B cell (primary cell): ENCODE measurements around the gene PPOX. TPM values are rescaled to one million over a fixed set of nuclear protein-coding genes. Genes with fewer than 3 reads are reported as not detected.

Experiments used
- ATAC-seq: fragments of 200-7000 bp; cut with Tn5 transposase; one replicate; pipeline ENCODE4 v1.10.0; 2021; ENCODE audit warnings: low read depth, mild to moderate bottlenecking, moderate number of reproducible peaks, moderate library complexity
- CTCF ChIA-PET: fragments of 350-600 bp; sonication (Branson Sonifier 250); formaldehyde crosslinking; loops from one replicate; lab custom pipeline; 2021; ENCODE audit warnings: antibody characterized with exemption, inconsistent platforms; lab: Charles Lee
- POLR2A ChIA-PET: fragments of 350-600 bp; sonication (Branson Sonifier 250); formaldehyde crosslinking; loops from one replicate; lab custom pipeline; 2021; ENCODE audit warnings: antibody characterized with exemption; lab: Charles Lee
- DNase-seq: peaks from one replicate; pipeline ENCODE4 v3.0.0; 2013
- H2AFZ ChIP-seq: 2 replicates; pipeline ENCODE4 v1.6.1; 2012; ENCODE audit warnings: mild to moderate bottlenecking, low read depth, low read length; ENCODE audit not compliant: insufficient read depth, poor library complexity, severe bottlenecking
- H3K27ac ChIP-seq, 2 donors: 1 replicate in 1 of 2; 2 replicates in 1 of 2; pipeline ENCODE4 v1.5.1; 2012 to 2013; ENCODE audit warnings: low read length in 2 of 2, mild to moderate bottlenecking in 2 of 2, moderate library complexity in 1 of 2
- H3K27me3 ChIP-seq, 4 experiments: fragments of 200-600 bp in 1 of 4; sonication (generic) in 1 of 4; replicated peaks in 1 of 4; 1 replicate in 2 of 4; 2 replicates in 2 of 4; pipeline versions ENCODE4 v1.6.1 to v1.7.0; 2013 to 2016; ENCODE audit warnings: low read length in 3 of 4, mild to moderate bottlenecking in 2 of 4, mixed read lengths in 1 of 4, moderate library complexity in 1 of 4; ENCODE audit not compliant: insufficient read depth in 4 of 4, control insufficient read depth in 3 of 4; ENCODE audit errors: control extremely low read depth in 1 of 4
- H3K36me3 ChIP-seq, 2 experiments: replicated peaks in 1 of 2; 1 replicate in 1 of 2; 2 replicates in 1 of 2; pipeline versions ENCODE4 v1.6.1 to v1.7.1; 2013; ENCODE audit warnings: low read length in 1 of 2; ENCODE audit not compliant: insufficient read depth in 2 of 2, control insufficient read depth in 1 of 2; ENCODE audit errors: control extremely low read depth in 1 of 2, extremely low read depth in 1 of 2
- H3K4me1 ChIP-seq, 2 donors: fragments of 200-600 bp in 1 of 2; sonication (generic) in 1 of 2; 1 replicate in 1 of 2; 2 replicates in 1 of 2; pipeline versions ENCODE4 v1.5.1 to v1.6.1; 2013 to 2017; ENCODE audit warnings: low read length in 2 of 2; ENCODE audit not compliant: control insufficient read depth in 2 of 2, insufficient read depth in 2 of 2
- H3K4me2 ChIP-seq: replicated peaks from 2 replicates; pipeline ENCODE3; 2012; ENCODE audit warnings: mild to moderate bottlenecking, low read depth, low read length; ENCODE audit not compliant: poor library complexity, severe bottlenecking
- H3K4me3 ChIP-seq, 5 experiments: fragments of 200-600 bp in 1 of 5; sonication (generic) in 1 of 5; 1 replicate in 3 of 5; 2 replicates in 2 of 5; pipeline versions ENCODE4 v1.5.1 to v1.7.0; 2011 to 2016; ENCODE audit warnings: low read length in 4 of 5, mild to moderate bottlenecking in 4 of 5, low read depth in 2 of 5, control low read depth in 1 of 5, moderate library complexity in 1 of 5; ENCODE audit not compliant: insufficient read depth in 1 of 5; ENCODE audit errors: control extremely low read depth in 1 of 5, extremely low read depth in 1 of 5
- H3K79me2 ChIP-seq: fragments of 200-600 bp; sonication (generic); one replicate; pipeline ENCODE4 v1.6.0; 2016; ENCODE audit warnings: low read length; ENCODE audit not compliant: control insufficient read depth, insufficient read depth
- H3K9ac ChIP-seq: fragments of 200-600 bp; sonication (generic); 2 replicates; pipeline ENCODE4 v1.6.1; 2017; ENCODE audit warnings: mild to moderate bottlenecking, low read length, moderate library complexity
- H3K9me3 ChIP-seq, 3 donors: one replicate each; pipeline versions ENCODE4 v1.6.1 to v1.7.1; 2013; ENCODE audit warnings: low read length in 2 of 3; ENCODE audit not compliant: control insufficient read depth in 2 of 3, insufficient read depth in 1 of 3; ENCODE audit errors: control extremely low read depth in 1 of 3
- H4K20me1 ChIP-seq: 2 replicates; pipeline ENCODE4 v1.6.0; 2012; ENCODE audit warnings: mild to moderate bottlenecking, low read length; ENCODE audit not compliant: insufficient read depth, control insufficient read depth, poor library complexity, severe bottlenecking
- H3K27ac Mint-ChIP-seq: one replicate; pipeline ENCODE4 v1.8.0; 2021; ENCODE audit warnings: mixed read lengths
- H3K27me3 Mint-ChIP-seq: one replicate; pipeline ENCODE4 v1.8.0; 2021; ENCODE audit warnings: mixed read lengths
- H3K4me1 Mint-ChIP-seq: one replicate; pipeline ENCODE4 v1.8.0; 2021; ENCODE audit warnings: mixed read lengths
- H3K4me3 Mint-ChIP-seq: one replicate; pipeline ENCODE4 v1.8.0; 2021; ENCODE audit warnings: mixed read lengths
- H3K9me3 Mint-ChIP-seq: one replicate; pipeline ENCODE4 v1.8.0; 2022; ENCODE audit warnings: mixed read lengths; ENCODE audit not compliant: insufficient read depth
- EZH2 ChIP-seq: IDR thresholded peaks from 2 replicates; pipeline ENCODE4 v1.6.1; 2012; ENCODE audit warnings: borderline replicate concordance, low read depth, mild to moderate bottlenecking, moderate library complexity, low read length; ENCODE audit not compliant: insufficient read depth, poor library complexity, severe bottlenecking
- WGBS: methylation state at CpG from one replicate; pipeline ENCODE4 v1.1.5; 2013; ENCODE audit warnings: missing lambda C conversion rate; ENCODE audit not compliant: insufficient coverage; 5-methylcytosine and 5-hydroxymethylcytosine counted together
- intact Hi-C: fragments of 100-400 bp; cut with micrococcal nuclease; formaldehyde crosslinking; loops from one replicate; pipeline ENCODE4 v1.10.0; 2022
- polyA plus RNA-seq: library from polyadenylated mRNA; depleted of rRNA; stranded (reverse); fragments of >200 nt; gene quantifications from 2 replicates; pipeline ENCODE4 v1.2.3, GENCODE V29; 2012
- total RNA-seq, 2 donors: library from RNA; stranded (reverse); fragments of 120-200 nt in 1 of 2; gene quantifications; 1 replicate in 1 of 2; 2 replicates in 1 of 2; pipeline versions ENCODE4 v1.2.3 to v1.2.4, GENCODE V29; 2013 to 2022
- TF ChIP-seq, protein P1 (sequence below): fragments of 200-600 bp; IDR thresholded peaks from one replicate; pipeline ENCODE4 v1.8.0; 2022; ENCODE audit warnings: antibody characterized with exemption, mild to moderate bottlenecking

The PPOX gene
- total and polyA plus RNA-seq, 2 donors (not counting 1 experiment from before 2014, with no cell fraction given) = 65.6 to 82.3 TPM

DNA sequence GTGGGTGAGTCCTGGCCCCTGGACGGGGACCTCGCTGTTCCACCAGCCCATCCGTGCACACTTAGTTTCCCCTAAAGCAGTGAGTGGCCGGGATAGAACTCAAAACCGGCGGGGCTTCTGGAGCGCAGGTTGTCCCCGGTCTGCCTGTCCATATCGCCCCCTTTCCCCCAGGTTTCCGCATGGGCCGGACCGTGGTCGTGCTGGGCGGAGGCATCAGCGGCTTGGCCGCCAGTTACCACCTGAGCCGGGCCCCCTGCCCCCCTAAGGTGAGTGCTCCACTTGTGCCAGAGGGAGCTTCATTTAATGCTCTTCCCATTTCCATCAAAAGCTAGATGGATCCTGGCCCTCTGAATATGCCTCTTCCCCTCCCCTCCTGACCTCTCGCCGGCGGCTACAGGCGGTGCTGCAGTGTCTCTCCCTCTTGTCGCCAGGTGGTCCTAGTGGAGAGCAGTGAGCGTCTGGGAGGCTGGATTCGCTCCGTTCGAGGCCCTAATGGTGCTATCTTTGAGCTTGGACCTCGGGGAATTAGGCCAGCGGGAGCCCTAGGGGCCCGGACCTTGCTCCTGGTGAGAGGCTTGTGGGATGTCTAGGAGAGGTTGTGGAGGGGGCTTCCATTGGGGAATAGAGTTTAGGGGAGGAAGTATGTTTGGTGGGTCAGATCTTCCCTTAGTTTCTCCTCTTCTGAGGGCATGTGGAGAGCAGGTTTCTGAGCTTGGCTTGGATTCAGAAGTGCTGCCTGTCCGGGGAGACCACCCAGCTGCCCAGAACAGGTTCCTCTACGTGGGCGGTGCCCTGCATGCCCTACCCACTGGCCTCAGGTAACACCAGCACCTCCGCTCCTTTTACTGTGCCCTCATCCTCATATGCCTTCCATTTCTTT is 683 bp downstream of the PPOX start:
- no peak for DNase-seq
- ATAC-seq = no peak
- H3K79me2 ChIP-seq = peaks cover 11% of the 10 kb centered on the region
- H3K9me3 ChIP-seq = no peaks in the 10 kb centered on the region
- H3K27ac Mint-ChIP-seq = peak overlapping the region; percentile 99
- H3K27me3 Mint-ChIP-seq = no peaks in the 10 kb centered on the region
- H3K4me2 ChIP-seq = peak overlapping the region; percentile 95
- peaks cover 14 to 22% of the 10 kb centered on the region in 2 donors for H3K4me1 ChIP-seq
- H2AFZ ChIP-seq = peak overlapping the region; percentile 95
- peak overlapping the region; percentile 89 to 92 for H3K27ac ChIP-seq
- ChIA-PET POLR2A (interaction anchor here (0.5 to 2.2 kb wide), 11 partner anchors 9 to 177 kb away, joined by 3 to 12 read pairs (median 4); partner anchors contain the start of genes B4GALT3, UFC1 and USF1), CTCF (interaction anchor here (0.6 to 4.8 kb wide), 28 partner anchors 9 to 216 kb away, joined by 3 to 47 read pairs (median 6); partner anchors contain the start of genes ADAMTS4, B4GALT3, DEDD and NDUFS2)
- peaks cover 0 to 47% of the 10 kb centered on the region in 2 experiments for H3K36me3 ChIP-seq
- intact Hi-C loops = loop anchor here (1.0 to 2.0 kb wide), 7 partner anchors 10 to 58 kb away; partner anchors contain the start of genes B4GALT3, DEDD, NDUFS2 and NIT1
- H3K4me3 ChIP-seq = peak overlapping the region; percentile 48 to 82 (median 69)
- peak overlapping the region; percentile 78 for H3K9ac ChIP-seq
- H3K4me3 Mint-ChIP-seq = peak overlapping the region; percentile 91
- peaks cover 40% of the 10 kb centered on the region for H3K4me1 Mint-ChIP-seq
- TF ChIP-seq, protein P1, sequence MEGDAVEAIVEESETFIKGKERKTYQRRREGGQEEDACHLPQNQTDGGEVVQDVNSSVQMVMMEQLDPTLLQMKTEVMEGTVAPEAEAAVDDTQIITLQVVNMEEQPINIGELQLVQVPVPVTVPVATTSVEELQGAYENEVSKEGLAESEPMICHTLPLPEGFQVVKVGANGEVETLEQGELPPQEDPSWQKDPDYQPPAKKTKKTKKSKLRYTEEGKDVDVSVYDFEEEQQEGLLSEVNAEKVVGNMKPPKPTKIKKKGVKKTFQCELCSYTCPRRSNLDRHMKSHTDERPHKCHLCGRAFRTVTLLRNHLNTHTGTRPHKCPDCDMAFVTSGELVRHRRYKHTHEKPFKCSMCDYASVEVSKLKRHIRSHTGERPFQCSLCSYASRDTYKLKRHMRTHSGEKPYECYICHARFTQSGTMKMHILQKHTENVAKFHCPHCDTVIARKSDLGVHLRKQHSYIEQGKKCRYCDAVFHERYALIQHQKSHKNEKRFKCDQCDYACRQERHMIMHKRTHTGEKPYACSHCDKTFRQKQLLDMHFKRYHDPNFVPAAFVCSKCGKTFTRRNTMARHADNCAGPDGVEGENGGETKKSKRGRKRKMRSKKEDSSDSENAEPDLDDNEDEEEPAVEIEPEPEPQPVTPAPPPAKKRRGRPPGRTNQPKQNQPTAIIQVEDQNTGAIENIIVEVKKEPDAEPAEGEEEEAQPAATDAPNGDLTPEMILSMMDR = no peak
- no peak for TF ChIP-seq EZH2
- H3K9me3 Mint-ChIP-seq = no peaks in the 10 kb centered on the region
- 15% methylated on average over 29 of the region's 33 CpGs for WGBS
- peaks cover under 1% of the 10 kb centered on the region for H4K20me1 ChIP-seq
- no peaks in the 10 kb centered on the region for H3K27me3 ChIP-seq
